HG02763 (cell line): ENCODE results near the gene THAP8.
A peak's percentile ranks its signal among the peaks of the same experiment; 100 is the strongest.

ENCODE experiments used
- ATAC-seq: cut with Tn5 transposase; IDR thresholded peaks from one replicate; pipeline ENCODE4 v1.9.1; 2021; ENCODE audit warnings: mild to moderate bottlenecking, moderate library complexity; ENCODE audit not compliant: unreplicated experiment

The THAP8 gene

DNA sequence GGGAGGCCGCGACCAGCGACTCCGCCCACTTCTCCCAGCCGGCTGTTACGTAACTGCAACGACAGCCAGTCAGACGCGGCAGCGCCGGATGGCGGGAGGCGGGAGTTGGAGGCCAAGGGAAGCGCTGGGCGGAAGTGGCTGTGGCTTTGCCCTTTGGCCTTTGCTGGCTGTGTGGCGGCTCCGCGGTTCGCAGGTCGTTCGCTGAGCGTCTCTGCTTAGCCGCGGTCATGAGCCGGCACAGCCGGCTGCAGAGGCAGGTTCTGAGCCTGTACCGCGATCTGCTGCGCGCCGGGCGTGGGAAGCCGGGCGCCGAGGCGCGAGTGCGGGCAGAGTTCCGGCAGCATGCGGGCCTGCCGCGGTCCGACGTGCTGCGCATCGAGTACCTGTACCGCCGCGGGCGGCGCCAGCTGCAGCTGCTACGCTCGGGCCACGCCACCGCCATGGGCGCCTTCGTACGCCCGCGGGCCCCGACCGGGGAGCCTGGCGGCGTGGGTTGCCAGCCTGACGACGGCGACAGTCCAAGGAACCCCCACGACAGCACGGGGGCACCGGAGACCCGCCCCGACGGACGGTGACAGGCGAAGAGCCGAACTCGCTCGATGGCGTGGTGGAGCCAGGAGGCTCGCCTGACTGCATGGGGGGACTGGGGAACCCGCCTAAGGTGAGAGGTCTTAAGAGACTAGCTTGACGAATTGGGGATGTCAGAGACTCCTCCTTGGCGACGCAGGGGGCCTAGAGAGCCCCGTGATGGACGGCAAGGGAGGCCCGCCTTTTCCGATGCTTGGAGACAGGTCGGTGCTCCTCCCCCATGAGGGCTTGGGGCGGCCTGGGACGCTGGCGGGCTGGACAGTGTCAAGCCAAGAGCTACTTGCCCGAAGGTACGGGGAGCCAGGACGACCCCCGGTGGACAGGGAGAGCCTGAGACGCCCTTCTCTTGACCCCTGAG is 58.8 kb downstream of the THAP8 start, which contains the start of gene SDHAF1:
Gene SDHAF1, plus strand, starts transcription at position 141 of the 946 bp plus-strand sequence. Its CDS starts 87 bp downstream, at position 228.
- ATAC-seq: peak; percentile 88

DNA sequence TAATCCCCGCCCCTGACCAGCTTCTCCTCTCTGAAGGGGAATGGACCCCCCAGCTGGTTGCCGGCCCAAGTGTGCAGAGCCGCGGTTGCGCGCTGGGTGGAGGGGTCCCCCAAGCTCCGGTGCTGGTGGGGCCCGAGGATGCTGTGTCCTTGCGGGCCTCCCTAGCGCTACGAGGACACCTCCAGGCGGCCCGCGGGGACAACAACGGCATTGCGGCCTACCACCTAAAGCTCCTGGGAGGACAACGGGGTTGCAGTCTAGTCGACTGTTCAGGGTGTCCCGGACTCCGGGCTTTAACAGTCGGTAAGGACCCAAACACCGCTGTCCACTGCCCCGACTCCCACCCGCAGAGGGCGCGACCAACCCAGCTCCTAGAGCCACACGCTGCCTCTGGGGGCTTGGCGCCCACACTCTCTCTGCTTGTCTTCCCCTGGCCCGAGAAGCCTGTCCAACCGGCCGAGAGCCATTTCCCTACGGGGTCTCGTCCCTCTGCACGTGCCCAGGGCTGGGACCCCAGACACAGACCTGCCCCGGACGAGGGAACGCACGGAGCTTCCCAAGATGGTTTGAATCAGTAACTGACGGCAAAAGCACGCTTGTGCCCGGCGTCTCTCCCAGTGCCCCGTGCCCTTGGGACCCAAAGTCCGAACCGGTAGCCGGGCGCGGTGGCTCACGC is 60.0 kb downstream of the THAP8 start:
- ATAC-seq: no peak

DNA sequence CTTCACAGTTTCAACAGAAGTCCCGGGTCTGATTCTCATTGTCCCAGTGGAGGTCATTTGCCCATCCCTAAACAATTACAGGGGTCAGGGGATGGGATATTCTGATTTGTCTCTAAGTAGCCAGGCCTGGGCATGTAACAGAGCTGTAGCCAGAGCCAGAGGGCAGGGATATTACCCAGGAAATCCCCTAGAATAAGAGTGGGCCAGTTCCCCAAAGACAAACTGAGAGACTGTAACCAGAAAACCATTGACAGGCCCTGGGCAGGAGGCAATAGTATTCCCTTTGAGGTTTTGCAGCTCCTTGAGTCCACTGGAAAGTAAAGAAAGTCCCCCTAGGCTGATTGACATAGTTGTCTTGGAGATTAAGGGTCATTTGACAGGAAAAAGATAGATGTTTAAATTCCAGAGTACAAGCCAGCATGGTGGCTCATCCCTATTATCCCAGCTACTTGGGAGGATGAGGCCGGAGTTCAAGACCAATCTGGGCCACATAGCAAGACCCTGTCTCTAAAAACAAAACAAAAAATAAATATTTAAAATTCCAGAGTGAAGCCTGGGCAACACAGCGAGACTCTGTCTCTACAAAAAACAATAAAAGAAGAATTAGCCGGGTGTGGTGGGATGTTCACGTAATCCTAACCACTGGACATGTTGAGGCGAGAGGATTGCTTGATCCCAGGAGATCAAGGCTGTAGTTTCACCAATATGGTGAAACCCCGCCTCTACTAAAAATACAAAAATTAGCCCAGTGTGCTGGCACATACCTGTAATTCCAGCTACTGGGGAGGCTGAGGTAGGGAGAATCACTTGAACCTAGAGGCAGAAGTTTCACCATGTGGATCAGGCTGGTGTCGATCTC is 60.9 kb downstream of the THAP8 start:
- ATAC-seq: no peak

DNA sequence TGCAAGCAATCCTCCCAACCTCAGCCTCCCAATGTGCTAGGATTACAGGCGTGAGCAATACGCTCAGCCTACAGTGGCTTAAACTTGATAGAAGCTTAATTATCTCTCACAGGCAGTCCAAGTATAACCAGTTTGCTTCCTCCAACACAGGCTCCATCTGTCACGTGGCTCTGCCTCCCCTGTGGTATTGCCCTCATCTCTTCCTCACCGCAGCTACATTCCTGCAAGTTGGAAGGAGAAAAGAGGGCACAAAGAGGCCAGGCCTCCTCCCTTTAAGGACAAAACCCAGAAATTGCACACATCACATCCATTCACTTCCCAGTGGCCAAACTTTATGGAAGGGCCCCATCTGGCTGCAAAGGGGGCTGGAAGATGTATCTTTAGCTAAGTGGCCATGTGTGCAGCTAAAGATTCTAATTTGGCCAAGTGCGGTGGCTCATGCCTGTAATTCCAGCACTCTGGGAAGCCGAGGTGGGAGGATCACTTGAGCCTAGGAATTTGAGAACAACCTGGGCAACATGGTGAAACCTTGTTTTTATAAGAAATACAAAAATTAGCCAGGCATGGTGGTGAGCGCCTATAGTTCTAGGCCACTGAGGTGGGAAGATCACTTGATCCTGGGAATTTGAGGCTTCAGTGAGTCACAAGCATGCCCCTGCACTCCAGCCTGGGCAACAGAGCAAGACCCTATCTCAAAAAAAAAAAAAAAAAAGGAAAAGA is 62.2 kb downstream of the THAP8 start:
- ATAC-seq: no peak

DNA sequence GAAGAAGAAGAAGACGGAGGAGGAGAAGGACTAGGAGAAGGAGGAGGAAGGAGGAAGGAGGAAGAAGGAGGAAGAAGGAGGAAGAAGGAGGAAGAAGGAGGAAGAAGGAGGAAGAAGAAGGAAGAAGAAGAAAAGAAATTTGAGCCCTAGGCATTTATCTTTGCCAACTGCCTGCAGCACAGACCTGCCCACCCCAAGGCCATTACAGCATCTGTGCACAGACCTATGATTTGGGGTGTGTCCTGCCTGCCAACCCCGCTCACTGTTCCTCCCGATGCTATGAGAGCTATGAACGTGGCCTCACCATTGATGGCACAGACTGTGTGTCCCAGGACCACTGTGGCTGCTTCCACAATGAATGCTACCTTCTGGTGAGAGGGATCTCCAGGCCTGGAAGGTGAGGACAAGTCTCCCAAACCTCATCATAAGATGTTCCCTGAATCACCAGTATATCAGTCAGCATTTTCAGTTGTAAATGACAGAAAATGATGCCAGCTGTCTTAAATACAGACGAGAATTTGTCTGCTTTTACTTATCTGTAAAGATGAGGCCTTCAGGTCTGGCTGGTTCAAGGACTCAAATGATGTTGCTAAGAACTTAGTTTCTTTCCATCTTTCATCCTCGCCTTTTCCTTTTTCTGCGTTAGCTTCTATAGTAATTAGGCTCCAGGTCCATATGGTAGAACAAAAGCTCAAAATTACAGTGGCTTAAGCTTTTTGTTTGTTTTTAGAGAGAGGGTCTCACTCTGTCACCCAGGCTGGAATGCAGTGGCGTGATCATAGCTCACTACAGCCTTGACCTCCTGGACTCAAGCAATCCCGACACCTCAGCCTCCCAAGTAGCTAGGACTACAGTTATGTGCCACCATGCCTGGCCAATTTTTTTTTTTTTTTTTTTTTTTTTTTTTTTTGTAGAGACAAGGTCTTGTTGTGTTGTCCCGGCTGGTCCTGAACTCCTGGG is 63.0 kb downstream of the THAP8 start:
- no peak for ATAC-seq

DNA sequence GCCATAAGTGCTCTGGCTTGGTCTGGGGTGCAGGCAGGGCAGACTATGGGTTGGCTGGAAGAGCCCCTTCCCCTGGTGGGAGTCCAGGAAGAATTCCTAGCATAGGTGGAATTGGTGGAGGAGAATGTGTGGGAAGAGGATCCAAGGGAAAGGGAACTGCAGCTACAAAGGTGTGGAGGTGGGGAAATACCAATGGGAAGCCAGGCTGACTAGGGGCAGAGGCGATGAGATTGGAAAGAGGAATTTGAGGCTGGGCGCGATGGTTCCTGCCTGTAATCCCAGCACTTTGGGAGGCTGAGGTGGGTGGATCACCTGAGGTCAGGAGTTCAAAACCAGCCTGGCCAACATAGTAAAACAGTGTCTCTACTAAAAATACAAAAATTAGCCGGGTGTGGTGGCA is 63.9 kb downstream of the THAP8 start:
- ATAC-seq: no peak

DNA sequence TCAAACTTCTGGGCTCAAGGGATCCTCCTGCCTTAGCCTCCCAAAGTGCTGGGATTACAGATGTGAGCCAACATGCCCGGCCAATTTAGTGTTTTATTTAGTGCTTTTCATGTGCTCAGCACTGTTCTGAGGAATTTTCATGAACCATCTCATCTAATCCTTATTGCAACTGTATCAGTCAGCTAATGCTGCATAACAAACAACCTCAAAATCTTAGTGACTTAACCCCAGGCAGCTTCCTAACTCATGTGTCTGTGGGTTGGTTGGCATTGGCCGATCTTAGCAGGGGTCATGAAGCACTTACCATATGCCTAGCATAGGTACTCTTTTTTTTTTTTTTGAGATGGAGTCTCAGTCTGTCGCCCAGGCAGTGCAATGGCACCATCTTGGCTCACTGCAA is 65.3 kb downstream of the THAP8 start:
- no peak for ATAC-seq

DNA sequence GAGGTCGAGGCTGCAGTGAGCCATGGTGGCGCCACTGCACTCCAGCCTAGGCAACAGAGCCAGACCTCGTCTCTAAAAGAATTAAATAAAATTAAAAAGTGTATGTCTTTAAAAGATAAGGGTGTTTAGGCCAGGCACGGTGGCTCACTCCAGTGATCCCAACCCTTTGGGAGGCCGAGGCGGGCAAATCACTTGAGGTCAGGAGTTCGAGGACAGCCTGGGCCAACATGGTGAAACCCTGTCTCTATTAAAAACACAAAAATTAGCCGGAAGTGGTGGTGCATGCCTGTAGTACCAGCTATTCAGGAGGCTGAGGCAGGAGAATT is 66.6 kb downstream of the THAP8 start:
- ATAC-seq: no peak

DNA sequence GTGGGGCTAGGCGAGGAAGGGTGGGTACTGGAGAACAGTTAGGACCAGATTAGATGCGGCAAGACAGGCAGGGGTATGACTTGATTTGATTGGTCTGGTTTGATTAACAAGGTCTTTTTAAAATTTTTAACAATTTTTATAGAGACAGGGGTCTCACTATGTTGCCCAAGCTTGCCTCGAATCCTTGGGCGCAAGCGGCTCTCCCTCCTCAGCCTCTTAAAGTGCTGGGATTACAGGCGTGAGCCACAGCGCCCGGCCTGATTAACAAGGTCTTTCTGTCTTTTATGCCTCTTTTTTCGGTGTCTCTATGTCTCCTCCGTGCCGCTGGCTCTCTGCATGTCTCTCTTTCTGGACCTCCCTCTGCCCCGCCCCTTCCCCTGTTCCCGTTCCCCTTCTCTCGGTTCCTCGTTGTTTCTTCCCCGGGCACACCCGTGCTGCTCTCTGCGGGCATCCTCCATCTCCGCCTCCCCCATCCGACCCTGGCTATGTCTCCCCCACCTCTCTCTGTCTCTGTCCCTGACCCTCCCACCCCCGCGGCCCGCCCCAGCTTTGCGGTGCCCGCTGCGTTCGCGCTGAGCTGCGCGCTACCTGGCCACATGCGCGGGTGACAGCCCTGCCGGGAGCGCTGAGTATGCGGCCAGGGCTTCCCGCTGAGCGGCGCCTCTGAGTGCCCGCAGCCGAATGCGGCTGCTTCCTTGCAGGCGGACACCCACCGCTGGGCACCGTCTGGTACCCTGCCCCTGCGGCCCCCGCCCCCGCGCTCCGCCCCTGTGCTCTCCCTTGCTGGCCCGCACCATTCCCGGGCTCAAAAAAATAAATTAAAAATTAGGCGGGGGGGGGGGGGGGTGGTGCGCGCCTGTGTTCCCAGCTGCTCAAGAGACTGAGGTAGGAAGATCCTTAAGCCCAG is 67.2 kb downstream of the THAP8 start:
- ATAC-seq: no peak

DNA sequence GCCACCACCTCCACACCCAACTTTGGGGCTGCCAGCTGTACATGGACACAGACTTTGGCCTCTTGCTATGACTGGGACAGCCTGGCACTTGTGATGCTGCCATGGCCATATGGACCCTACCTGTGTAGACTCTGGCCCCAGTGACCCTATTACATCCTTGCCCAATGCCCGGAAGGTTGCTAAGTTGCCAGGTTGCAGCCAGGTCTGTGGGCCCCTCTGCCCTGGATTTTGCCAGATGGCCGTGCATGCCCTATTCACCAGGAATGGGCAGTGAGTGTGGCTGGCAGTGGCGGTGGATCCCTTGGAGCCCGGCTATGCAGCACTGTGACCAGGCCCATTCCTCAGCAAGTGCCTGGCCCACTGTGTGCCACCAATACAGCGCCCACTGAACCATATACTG is 68.0 kb downstream of the THAP8 start:
- ATAC-seq: no peak
